H9 (cell line): ENCODE results near the gene BLMH. TPM values are rescaled to one million over a fixed set of nuclear protein-coding genes. Genes with fewer than 3 reads are reported as not detected.
A peak's percentile ranks its signal among the peaks of the same experiment; 100 is the strongest.

Experiments
- DNase-seq: peaks from one replicate; pipeline ENCODE4 v3.0.0-alpha.2; 2017
- H2AFZ ChIP-seq: one replicate; pipeline ENCODE4 v1.6.1; 2013; ENCODE audit warnings: mild to moderate bottlenecking, low read length, control low read depth, moderate library complexity
- H2AK5ac ChIP-seq: 2 replicates; pipeline ENCODE4 v1.6.1; 2013; ENCODE audit warnings: low read length, control low read depth, mixed read lengths; ENCODE audit not compliant: insufficient read length
- H2BK120ac ChIP-seq: one replicate; pipeline ENCODE4 v1.6.1; 2013; ENCODE audit warnings: low read depth, mild to moderate bottlenecking, low read length, control low read depth, inconsistent platforms; ENCODE audit not compliant: poor library complexity, severe bottlenecking
- H2BK12ac ChIP-seq: 2 replicates; pipeline ENCODE4 v1.6.1; 2013; ENCODE audit warnings: low read length, control low read depth, mixed read lengths, low read depth; ENCODE audit not compliant: insufficient read length
- H2BK15ac ChIP-seq: 2 replicates; pipeline ENCODE4 v1.6.1; 2013; ENCODE audit warnings: low read depth, low read length, control low read depth
- H2BK20ac ChIP-seq: one replicate; pipeline ENCODE4 v1.6.1; 2013; ENCODE audit warnings: low read depth, mild to moderate bottlenecking, low read length, control low read depth, inconsistent platforms; ENCODE audit not compliant: poor library complexity, severe bottlenecking
- H2BK5ac ChIP-seq: 2 replicates; pipeline ENCODE4 v1.6.1; 2013; ENCODE audit warnings: low read length, control low read depth, mixed read lengths; ENCODE audit not compliant: insufficient read length
- H3K14ac ChIP-seq: 2 replicates; pipeline ENCODE4 v1.6.1; 2013; ENCODE audit warnings: low read length, control low read depth; ENCODE audit not compliant: insufficient read depth
- H3K18ac ChIP-seq: 2 replicates; pipeline ENCODE4 v1.6.1; 2013; ENCODE audit warnings: low read depth, mild to moderate bottlenecking, mixed read lengths, low read length, control low read depth; ENCODE audit not compliant: insufficient read length
- H3K23ac ChIP-seq: 2 replicates; pipeline ENCODE4 v1.6.1; 2013; ENCODE audit warnings: low read length, control low read depth, mixed read lengths, low read depth; ENCODE audit not compliant: insufficient read length
- H3K23me2 ChIP-seq: 2 replicates; pipeline ENCODE4 v1.6.1; 2013; ENCODE audit warnings: low read depth, mild to moderate bottlenecking, mixed read lengths, low read length, control low read depth; ENCODE audit not compliant: insufficient read length, poor library complexity, severe bottlenecking
- H3K27ac ChIP-seq: 2 replicates; pipeline ENCODE4 v1.5.1; 2013; ENCODE audit warnings: low read length, control low read depth, mixed read lengths, low read depth; ENCODE audit not compliant: insufficient read length
- H3K27me3 ChIP-seq: 2 replicates; pipeline ENCODE4 v1.6.1; 2013; ENCODE audit warnings: low read length, control low read depth, inconsistent platforms; ENCODE audit not compliant: insufficient read depth
- H3K4ac ChIP-seq: 2 replicates; pipeline ENCODE4 v1.6.1; 2013; ENCODE audit warnings: low read depth, mild to moderate bottlenecking, control low read depth, inconsistent platforms, low read length, moderate library complexity
- H3K4me1 ChIP-seq: 2 replicates; pipeline ENCODE4 v1.6.1; 2013; ENCODE audit warnings: low read length, control low read depth, inconsistent platforms; ENCODE audit not compliant: insufficient read depth
- H3K4me2 ChIP-seq: 2 replicates; pipeline ENCODE4 v1.6.1; 2013; ENCODE audit warnings: low read length, control low read depth, mixed read lengths; ENCODE audit not compliant: insufficient read length, insufficient read depth
- H3K56ac ChIP-seq: 2 replicates; pipeline ENCODE4 v1.6.1; 2013; ENCODE audit warnings: low read depth, mild to moderate bottlenecking, mixed read lengths, low read length, control low read depth; ENCODE audit not compliant: insufficient read length
- H3K79me1 ChIP-seq: 2 replicates; pipeline ENCODE4 v1.6.1; 2013; ENCODE audit warnings: low read depth, mild to moderate bottlenecking, moderate library complexity, low read length, control low read depth, inconsistent platforms; ENCODE audit not compliant: insufficient read depth, poor library complexity, severe bottlenecking
- H3K79me2 ChIP-seq: 2 replicates; pipeline ENCODE4 v1.6.1; 2013; ENCODE audit warnings: low read length, control low read depth, inconsistent platforms; ENCODE audit not compliant: insufficient read depth
- H3K9ac ChIP-seq: 2 replicates; pipeline ENCODE4 v1.6.1; 2013; ENCODE audit warnings: low read length, control low read depth, mixed read lengths; ENCODE audit not compliant: insufficient read length; ENCODE audit errors: extremely low read depth
- H3K9me3 ChIP-seq: one replicate; pipeline ENCODE4 v1.6.1; 2013; ENCODE audit warnings: low read depth, low read length, inconsistent platforms; ENCODE audit not compliant: control insufficient read depth
- H3T11ph ChIP-seq: one replicate; pipeline ENCODE4 v1.6.1; 2013; ENCODE audit warnings: mild to moderate bottlenecking, low read length, control low read depth, inconsistent platforms
- H4K20me1 ChIP-seq: one replicate; pipeline ENCODE4 v1.6.1; 2013; ENCODE audit not compliant: control insufficient read depth, insufficient read length, insufficient read depth
- H4K5ac ChIP-seq: 2 replicates; pipeline ENCODE4 v1.6.1; 2013; ENCODE audit warnings: low read depth, mild to moderate bottlenecking, mixed read lengths, low read length, control low read depth; ENCODE audit not compliant: insufficient read length
- H4K8ac ChIP-seq: replicated peaks from 2 replicates; pipeline ENCODE4 v1.6.1; 2013; ENCODE audit warnings: low read length, control low read depth, mixed read lengths, low read depth; ENCODE audit not compliant: insufficient read length
- H4K91ac ChIP-seq: 2 replicates; pipeline ENCODE4 v1.6.1; 2013; ENCODE audit warnings: low read depth, mild to moderate bottlenecking, moderate library complexity, mixed read lengths, low read length, control low read depth; ENCODE audit not compliant: insufficient read length
- H3K27ac Mint-ChIP-seq, 3 experiments: 2 replicates in 2 of 3; 3 replicates in 1 of 3; pipeline ENCODE4 v1.8.0; 2020 to 2021; ENCODE audit warnings: mixed read lengths in 3 of 3, mild to moderate bottlenecking in 1 of 3, moderate library complexity in 1 of 3
- H3K27me3 Mint-ChIP-seq: 2 replicates; pipeline ENCODE4 v1.8.0; 2021; ENCODE audit warnings: low read depth, mild to moderate bottlenecking, moderate library complexity, mixed read lengths
- H3K36me3 Mint-ChIP-seq, 3 experiments: 2 replicates in 2 of 3; 3 replicates in 1 of 3; pipeline ENCODE4 v1.8.0; 2020 to 2021; ENCODE audit warnings: low read depth in 3 of 3, mixed read lengths in 3 of 3; ENCODE audit not compliant: insufficient read depth in 1 of 3
- H3K4me1 Mint-ChIP-seq, 2 experiments: 2 replicates each; pipeline ENCODE4 v1.8.0; 2020; ENCODE audit warnings: mixed read lengths in 2 of 2
- H3K4me3 Mint-ChIP-seq, 2 experiments: 2 replicates in 1 of 2; 3 replicates in 1 of 2; pipeline ENCODE4 v1.8.0; 2020 to 2021; ENCODE audit warnings: mild to moderate bottlenecking in 2 of 2, mixed read lengths in 2 of 2, moderate library complexity in 1 of 2
- H3K9me3 Mint-ChIP-seq, 2 experiments: 2 replicates in 1 of 2; 3 replicates in 1 of 2; pipeline ENCODE4 v1.8.0; 2020; ENCODE audit warnings: mild to moderate bottlenecking in 2 of 2, mixed read lengths in 2 of 2, moderate library complexity in 1 of 2
- CTCF ChIP-seq: fragments of 200-600 bp; sonication (generic); conservative IDR thresholded peaks from 3 replicates; pipeline ENCODE4 v1.8.0; 2021; ENCODE audit warnings: antibody characterized with exemption, mild to moderate bottlenecking
- WGBS: extraction: QIAGEN DNeasy Blood & Tissue Kit; methylation state at CpG from one replicate; pipeline ENCODE4 v1.1.7; 2013; ENCODE audit warnings: missing lambda C conversion rate, low lambda C conversion rate, mixed read lengths; ENCODE audit not compliant: insufficient read length; ENCODE audit errors: extremely low coverage; 5-methylcytosine and 5-hydroxymethylcytosine counted together
- total RNA-seq: library from RNA; stranded (reverse); gene quantifications from 2 replicates; pipeline ENCODE4 v1.2.1, GENCODE V29; 2021

Gene BLMH
- total RNA-seq, 1 experiment from 2014 or later = 74.7 TPM

GRCh38 chr17:30232824-30233427, 58.8 kb downstream of the BLMH start:
- no peak overlapping the region for H3K14ac ChIP-seq
- no peak overlapping the region for H3K18ac ChIP-seq
- no peak overlapping the region for H2AK5ac ChIP-seq
- no peak overlapping the region for H4K91ac ChIP-seq
- H2BK120ac ChIP-seq = no peak overlapping the region
- H4K20me1 ChIP-seq = no peaks in the 10 kb centered on the region
- Mint-ChIP-seq H3K27me3 (peaks cover 79% of the 10 kb centered on the region), H3K9me3 (no peaks in the 10 kb centered on the region; a peak in 1 of 5 replicates), H3K27ac (no peak overlapping the region), H3K4me1 (peaks cover 12 to 15% of the 10 kb centered on the region in 2 experiments), H3K36me3 (no peaks in the 10 kb centered on the region; a peak in 1 of 7 replicates), H3K4me3 (no peak overlapping the region)
- H2BK12ac ChIP-seq = no peak overlapping the region
- DNase-seq = peak; percentile 27
- no CpG with 5 or more reads among the region's 11 CpGs for WGBS
- no peak overlapping the region for H3T11ph ChIP-seq
- H3K27me3 ChIP-seq = peaks cover 33% of the 10 kb centered on the region; the same call in 1 of the 2 replicates
- no peak for TF ChIP-seq CTCF
- H3K9me3 ChIP-seq = no peaks in the 10 kb centered on the region
- H3K4me1 ChIP-seq = no peaks in the 10 kb centered on the region
- H3K9ac ChIP-seq = no peak overlapping the region
- no peak overlapping the region for H2BK20ac ChIP-seq
- no peak overlapping the region for H4K5ac ChIP-seq
- H2BK15ac ChIP-seq = no peak overlapping the region
- no peak overlapping the region for H2BK5ac ChIP-seq
- no peaks in the 10 kb centered on the region for H3K79me2 ChIP-seq
- no peak overlapping the region for H3K4ac ChIP-seq
- H4K8ac ChIP-seq = no peak overlapping the region
- H3K79me1 ChIP-seq = no peaks in the 10 kb centered on the region
- H2AFZ ChIP-seq = no peak overlapping the region
- no peak overlapping the region for H3K27ac ChIP-seq
- H3K56ac ChIP-seq = no peak overlapping the region
- H3K4me2 ChIP-seq = no peak overlapping the region
- H3K23me2 ChIP-seq = peaks cover 5% of the 10 kb centered on the region
- H3K23ac ChIP-seq = no peak overlapping the region
